ENCODE measurements around the gene COPRS. TPM values are rescaled to one million over a fixed set of nuclear protein-coding genes. Genes with fewer than 3 reads are reported as not detected.
A peak's percentile ranks its signal among the peaks of the same experiment; 100 is the strongest.

The COPRS gene
- total and polyA plus RNA-seq, 2 of the 13 experiments (the other 11 are each of a cell fraction or from before 2014, with no cell fraction given), result 22.7 to 93.8 TPM

DNA sequence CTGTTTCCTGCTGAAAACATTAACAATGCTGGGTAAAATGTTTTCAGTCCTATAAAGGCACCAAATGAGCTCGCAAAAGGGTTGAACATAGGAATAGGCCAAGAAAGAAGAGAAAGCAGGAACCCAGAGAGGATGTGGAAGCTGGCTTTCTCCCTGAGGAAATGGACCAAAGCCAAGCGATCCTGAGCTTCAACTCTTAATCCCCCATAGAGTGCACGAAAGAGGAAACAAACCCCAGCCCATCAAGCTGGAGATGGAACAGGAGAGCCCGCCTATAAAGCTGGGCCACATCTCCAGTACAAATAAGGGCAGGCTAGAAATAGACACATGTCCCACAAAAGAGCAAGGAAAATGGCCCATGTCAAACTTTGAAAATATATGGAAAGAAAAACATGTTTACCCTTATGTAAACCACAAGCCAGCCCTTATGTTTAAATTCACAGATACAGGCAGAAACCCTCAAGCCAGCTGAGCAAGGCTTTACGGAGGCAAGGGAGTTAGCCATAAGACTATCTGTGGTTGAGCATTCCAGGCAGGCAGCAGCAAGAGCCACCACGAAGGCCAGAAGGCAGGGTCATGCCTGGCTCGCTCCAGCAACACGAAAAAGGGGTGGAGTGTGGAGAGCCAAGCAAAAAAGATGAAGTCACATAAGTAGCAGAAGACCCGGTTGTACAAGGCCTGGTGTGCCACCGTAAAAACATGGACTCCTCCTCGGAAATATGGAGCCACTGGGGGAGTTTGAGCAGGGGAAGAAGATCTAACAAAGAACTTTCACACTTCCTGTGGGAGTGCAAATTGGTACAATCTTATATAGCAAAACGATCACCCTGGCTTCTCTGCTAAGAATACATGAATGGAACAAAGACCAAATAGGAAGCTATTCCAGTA, 27.8 kb downstream of the COPRS start:
- TF ChIP-seq, protein P1, sequence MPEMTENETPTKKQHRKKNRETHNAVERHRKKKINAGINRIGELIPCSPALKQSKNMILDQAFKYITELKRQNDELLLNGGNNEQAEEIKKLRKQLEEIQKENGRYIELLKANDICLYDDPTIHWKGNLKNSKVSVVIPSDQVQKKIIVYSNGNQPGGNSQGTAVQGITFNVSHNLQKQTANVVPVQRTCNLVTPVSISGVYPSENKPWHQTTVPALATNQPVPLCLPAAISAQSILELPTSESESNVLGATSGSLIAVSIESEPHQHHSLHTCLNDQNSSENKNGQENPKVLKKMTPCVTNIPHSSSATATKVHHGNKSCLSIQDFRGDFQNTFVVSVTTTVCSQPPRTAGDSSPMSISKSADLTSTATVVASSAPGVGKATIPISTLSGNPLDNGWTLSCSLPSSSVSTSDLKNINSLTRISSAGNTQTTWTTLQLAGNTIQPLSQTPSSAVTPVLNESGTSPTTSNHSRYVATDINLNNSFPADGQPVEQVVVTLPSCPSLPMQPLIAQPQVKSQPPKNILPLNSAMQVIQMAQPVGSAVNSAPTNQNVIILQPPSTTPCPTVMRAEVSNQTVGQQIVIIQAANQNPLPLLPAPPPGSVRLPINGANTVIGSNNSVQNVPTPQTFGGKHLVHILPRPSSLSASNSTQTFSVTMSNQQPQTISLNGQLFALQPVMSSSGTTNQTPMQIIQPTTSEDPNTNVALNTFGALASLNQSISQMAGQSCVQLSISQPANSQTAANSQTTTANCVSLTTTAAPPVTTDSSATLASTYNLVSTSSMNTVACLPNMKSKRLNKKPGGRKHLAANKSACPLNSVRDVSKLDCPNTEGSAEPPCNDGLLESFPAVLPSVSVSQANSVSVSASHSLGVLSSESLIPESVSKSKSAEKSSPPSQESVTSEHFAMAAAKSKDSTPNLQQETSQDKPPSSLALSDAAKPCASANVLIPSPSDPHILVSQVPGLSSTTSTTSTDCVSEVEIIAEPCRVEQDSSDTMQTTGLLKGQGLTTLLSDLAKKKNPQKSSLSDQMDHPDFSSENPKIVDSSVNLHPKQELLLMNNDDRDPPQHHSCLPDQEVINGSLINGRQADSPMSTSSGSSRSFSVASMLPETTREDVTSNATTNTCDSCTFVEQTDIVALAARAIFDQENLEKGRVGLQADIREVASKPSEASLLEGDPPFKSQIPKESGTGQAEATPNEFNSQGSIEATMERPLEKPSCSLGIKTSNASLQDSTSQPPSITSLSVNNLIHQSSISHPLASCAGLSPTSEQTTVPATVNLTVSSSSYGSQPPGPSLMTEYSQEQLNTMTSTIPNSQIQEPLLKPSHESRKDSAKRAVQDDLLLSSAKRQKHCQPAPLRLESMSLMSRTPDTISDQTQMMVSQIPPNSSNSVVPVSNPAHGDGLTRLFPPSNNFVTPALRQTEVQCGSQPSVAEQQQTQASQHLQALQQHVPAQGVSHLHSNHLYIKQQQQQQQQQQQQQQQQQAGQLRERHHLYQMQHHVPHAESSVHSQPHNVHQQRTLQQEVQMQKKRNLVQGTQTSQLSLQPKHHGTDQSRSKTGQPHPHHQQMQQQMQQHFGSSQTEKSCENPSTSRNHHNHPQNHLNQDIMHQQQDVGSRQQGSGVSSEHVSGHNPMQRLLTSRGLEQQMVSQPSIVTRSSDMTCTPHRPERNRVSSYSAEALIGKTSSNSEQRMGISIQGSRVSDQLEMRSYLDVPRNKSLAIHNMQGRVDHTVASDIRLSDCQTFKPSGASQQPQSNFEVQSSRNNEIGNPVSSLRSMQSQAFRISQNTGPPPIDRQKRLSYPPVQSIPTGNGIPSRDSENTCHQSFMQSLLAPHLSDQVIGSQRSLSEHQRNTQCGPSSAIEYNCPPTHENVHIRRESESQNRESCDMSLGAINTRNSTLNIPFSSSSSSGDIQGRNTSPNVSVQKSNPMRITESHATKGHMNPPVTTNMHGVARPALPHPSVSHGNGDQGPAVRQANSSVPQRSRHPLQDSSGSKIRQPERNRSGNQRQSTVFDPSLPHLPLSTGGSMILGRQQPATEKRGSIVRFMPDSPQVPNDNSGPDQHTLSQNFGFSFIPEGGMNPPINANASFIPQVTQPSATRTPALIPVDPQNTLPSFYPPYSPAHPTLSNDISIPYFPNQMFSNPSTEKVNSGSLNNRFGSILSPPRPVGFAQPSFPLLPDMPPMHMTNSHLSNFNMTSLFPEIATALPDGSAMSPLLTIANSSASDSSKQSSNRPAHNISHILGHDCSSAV (CRISPR knock-in tag; IDR thresholded peaks at IDR 0.05; ENCODE audit: borderline replicate concordance), result no peak
- TF ChIP-seq ZBTB42 (CRISPR knock-in tag; IDR thresholded peaks at IDR 0.05), result no peak
- no peak for TF ChIP-seq SRSF9 (IDR thresholded peaks at IDR 0.05; ENCODE audit: borderline replicate concordance, insufficient read depth, low read depth, low read length, poor library complexity, severe bottlenecking)
- TF ChIP-seq ELF1 (CRISPR knock-in tag; IDR thresholded peaks at IDR 0.05), result no peak
- no peak for TF ChIP-seq MYNN (CRISPR knock-in tag; IDR thresholded peaks at IDR 0.05; ENCODE audit: low read depth)
- no peak for TF ChIP-seq SMAD1 (CRISPR knock-in tag; IDR thresholded peaks at IDR 0.05; ENCODE audit: borderline replicate concordance, low read depth)
- no peak for TF ChIP-seq ELF3 (CRISPR knock-in tag; IDR thresholded peaks at IDR 0.05)
- no peak for TF ChIP-seq ZNF746 (CRISPR knock-in tag; IDR thresholded peaks at IDR 0.05)
- TF ChIP-seq, protein P2, sequence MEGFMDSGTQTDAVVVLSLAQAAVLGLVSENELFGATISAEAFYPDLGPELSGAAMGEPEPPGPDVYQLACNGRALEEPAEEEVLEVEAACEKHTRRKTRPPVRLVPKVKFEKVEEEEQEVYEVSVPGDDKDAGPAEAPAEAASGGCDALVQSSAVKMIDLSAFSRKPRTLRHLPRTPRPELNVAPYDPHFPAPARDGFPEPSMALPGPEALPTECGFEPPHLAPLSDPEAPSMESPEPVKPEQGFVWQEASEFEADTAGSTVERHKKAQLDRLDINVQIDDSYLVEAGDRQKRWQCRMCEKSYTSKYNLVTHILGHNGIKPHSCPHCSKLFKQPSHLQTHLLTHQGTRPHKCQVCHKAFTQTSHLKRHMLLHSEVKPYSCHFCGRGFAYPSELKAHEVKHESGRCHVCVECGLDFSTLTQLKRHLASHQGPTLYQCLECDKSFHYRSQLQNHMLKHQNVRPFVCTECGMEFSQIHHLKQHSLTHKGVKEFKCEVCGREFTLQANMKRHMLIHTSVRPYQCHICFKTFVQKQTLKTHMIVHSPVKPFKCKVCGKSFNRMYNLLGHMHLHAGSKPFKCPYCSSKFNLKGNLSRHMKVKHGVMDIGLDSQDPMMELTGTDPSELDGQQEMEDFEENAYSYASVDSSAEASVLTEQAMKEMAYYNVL (CRISPR knock-in tag; IDR thresholded peaks at IDR 0.05; ENCODE audit: borderline replicate concordance), result no peak
- POLR2A ChIA-PET, result no interaction called here
- BruUV-seq (replicated peaks), result no TSS peak
- 0 out of 5 replicates have a peak, but pooled peaks cover 1 to 5% of the 10 kb centered on the region in 2 experiments for H3K27me3 ChIP-seq (ENCODE audit: control insufficient read depth in 1 of 2, insufficient read depth in 2 of 2, low read length in 2 of 2)
- no peak overlapping the region for H3K27ac ChIP-seq (ENCODE audit: extremely low read length, insufficient read depth, low read length)
- no peaks in the 10 kb centered on the region for H3K79me2 ChIP-seq (ENCODE audit: insufficient read depth, low read length)
- ATAC-seq, result no peak
- 47% methylated on average over 12 of the region's 12 CpGs for WGBS (ENCODE audit: low lambda C conversion rate)
- intact Hi-C loops (cut with micrococcal nuclease; ENCODE audit: unreplicated experiment), result no loop called here
- CTCF ChIA-PET (ENCODE audit: low intra/inter-chr PET ratio, low total read pairs), result no interaction called here
- H3K4me3 ChIP-seq (replicated peaks in 1 of 3; ENCODE audit: insufficient read depth in 1 of 3, low read depth in 2 of 3, low read length in 3 of 3), result no peak overlapping the region
- peak overlapping the region; percentile 29 for H2AFZ ChIP-seq (ENCODE audit: low read length)
- H3K9ac ChIP-seq (ENCODE audit: insufficient read depth, low read depth, low read length), result no peak overlapping the region
- DNase-seq (ENCODE audit: low spot score), result no peak
- H3K4me1 ChIP-seq (ENCODE audit: insufficient read depth, low read length), result peaks cover 16% of the 10 kb centered on the region
- in situ Hi-C loops (cut with HindIII; ENCODE audit: extremely low pct_ligation_motif_present, low pct_unique_long_range_greater_than_20kb), result no loop called here
- H3K9me3 ChIP-seq (ENCODE audit: low read length), result no peaks in the 10 kb centered on the region
- no peaks in the 10 kb centered on the region for H4K20me1 ChIP-seq (ENCODE audit: insufficient read depth, low read length)
- no peak for FAIRE-seq
- peak overlapping the region; percentile 16; the same call in 1 of the 2 replicates for H3K4me2 ChIP-seq (ENCODE audit: low read depth, low read length)
- no peaks in the 10 kb centered on the region for H3K36me3 ChIP-seq (replicated peaks in 1 of 2; ENCODE audit: control insufficient read depth in 1 of 2, insufficient read depth in 2 of 2, low read length in 2 of 2)

Data from HepG2 (cell line).